ENCODE results near the gene STAP2. TPM values are rescaled to one million over a fixed set of nuclear protein-coding genes. Genes with fewer than 3 reads are reported as not detected.

Gene STAP2
- total RNA-seq, 1 experiment from 2014 or later: 72.6 TPM

- peak; percentile 29 for ATAC-seq
- H2AFZ ChIP-seq (ENCODE audit: low read length): no peak overlapping the region
- DNase-seq: peak; percentile 84
- TF ChIP-seq EZH2phosphoT487 (IDR thresholded peaks at IDR 0.05; ENCODE audit: borderline replicate concordance, low read length): peak; percentile 35; the same call in 1 of the 2 replicates
- TF ChIP-seq EZH2 (IDR thresholded peaks at IDR 0.05; ENCODE audit: low read length, unreplicated experiment): no peak
- no peak for TF ChIP-seq CTCF (conservative IDR thresholded peaks at IDR 0.05; ENCODE audit: low read depth, low read length)
- peak overlapping the region; percentile 85 for H3K4me2 ChIP-seq (ENCODE audit: low read length)
- H3K27ac ChIP-seq (ENCODE audit: low read length): peak overlapping the region; percentile 99
- H3K4me1 ChIP-seq (ENCODE audit: insufficient read depth, low read length): peaks cover 73% of the 10 kb centered on the region
- ChIA-PET POLR2A (ENCODE audit: unreplicated experiment) (interaction anchor here (0.6 kb wide), 1 partner anchor 1875 kb away, joined by 6 read pairs; no protein-coding TSS in a partner anchor), CTCF (interaction anchor here (0.5 to 1.2 kb wide), 3 partner anchors 23 to 395 kb away, joined by 3 to 16 read pairs (median 5); partner anchors contain the start of gene SH3GL1)
- peak overlapping the region; percentile 88 for H3K9ac ChIP-seq (ENCODE audit: low read length)
- peak overlapping the region; percentile 44; the same call in 1 of the 2 replicates for H3K4me3 ChIP-seq (ENCODE audit: low read length)
- BruUV-seq (replicated peaks): TSS peak; percentile 50
- H3K79me2 ChIP-seq (ENCODE audit: low read length): peaks cover 53% of the 10 kb centered on the region
- H3K9me3 ChIP-seq (ENCODE audit: low read length): no peaks in the 10 kb centered on the region
- intact Hi-C loops (cut with micrococcal nuclease): no loop called here
- H3K27me3 ChIP-seq (ENCODE audit: low read length): no peaks in the 10 kb centered on the region
- no peaks in the 10 kb centered on the region for H4K20me1 ChIP-seq (ENCODE audit: low read length)
- peaks cover 7% of the 10 kb centered on the region for H3F3A ChIP-seq (ENCODE audit: low read length, unreplicated experiment)
- H3K36me3 ChIP-seq (ENCODE audit: low read depth, low read length): no peaks in the 10 kb centered on the region
- no peaks in the 10 kb centered on the region for H3K9me2 ChIP-seq (replicated peaks; ENCODE audit: low read length)
Observed at GRCh38 chr19:4376991-4377781, 38.6 kb upstream of the STAP2 start.

GRCh38 chr19:4376671-4376990 lies 38.0 kb upstream of the STAP2 start:
- no peaks in the 10 kb centered on the region for H4K20me1 ChIP-seq (ENCODE audit: low read length)
- BruUV-seq (replicated peaks): no TSS peak
- CTCF ChIA-PET: interaction anchor here (0.5 to 1.2 kb wide), 2 partner anchors 23 to 277 kb away, joined by 5 to 16 read pairs; partner anchors contain the start of gene SH3GL1
- peak overlapping the region; percentile 85 for H3K4me2 ChIP-seq (ENCODE audit: low read length)
- peak overlapping the region; percentile 99 for H3K27ac ChIP-seq (ENCODE audit: low read length)
- H2AFZ ChIP-seq (ENCODE audit: low read length): no peak overlapping the region
- intact Hi-C loops (cut with micrococcal nuclease): no loop called here
- H3K36me3 ChIP-seq (ENCODE audit: low read depth, low read length): no peaks in the 10 kb centered on the region
- peak overlapping the region; percentile 88 for H3K9ac ChIP-seq (ENCODE audit: low read length)
- DNase-seq: no peak
- POLR2A ChIA-PET (ENCODE audit: unreplicated experiment): no interaction called here
- TF ChIP-seq EZH2 (IDR thresholded peaks at IDR 0.05; ENCODE audit: low read length, unreplicated experiment) (no peak), CTCF (conservative IDR thresholded peaks at IDR 0.05; ENCODE audit: low read depth, low read length) (no peak), EZH2phosphoT487 (IDR thresholded peaks at IDR 0.05; ENCODE audit: borderline replicate concordance, low read length) (no peak)
- peaks cover 58% of the 10 kb centered on the region for H3K79me2 ChIP-seq (ENCODE audit: low read length)
- H3K9me2 ChIP-seq (replicated peaks; ENCODE audit: low read length): no peaks in the 10 kb centered on the region
- ATAC-seq: no peak
- peak overlapping the region; percentile 44; the same call in 1 of the 2 replicates for H3K4me3 ChIP-seq (ENCODE audit: low read length)
- H3K9me3 ChIP-seq (ENCODE audit: low read length): no peaks in the 10 kb centered on the region
- H3K27me3 ChIP-seq (ENCODE audit: low read length): no peaks in the 10 kb centered on the region
- peaks cover 7% of the 10 kb centered on the region for H3F3A ChIP-seq (ENCODE audit: low read length, unreplicated experiment)
- H3K4me1 ChIP-seq (ENCODE audit: insufficient read depth, low read length): peaks cover 73% of the 10 kb centered on the region

Measured in PC-3 (cell line).